K562 (cell line): ENCODE results near the gene ME3. TPM values are rescaled to one million over a fixed set of nuclear protein-coding genes. Genes with fewer than 3 reads are reported as not detected.

Experiments
- ATAC-seq: fragments of 200-7000 bp; cut with Tn5 transposase; 3 replicates; pipeline ENCODE4 v1.9.1; 2020; ENCODE audit warnings: moderate library complexity
- BruUV-seq: library from RNA; stranded (reverse); fragments of 400-500 nt; replicated peaks from 2 replicates; lab custom pipeline; 2021; lab: Mats Ljungman, UMichigan
- CTCF ChIA-PET: fragments of 300-600 bp; formaldehyde crosslinking; extraction: SDS; loops from one replicate; lab custom pipeline; 2021; ENCODE audit warnings: low intra/inter-chr PET ratio; lab: Yijun Ruan, JAX
- POLR2A ChIA-PET: fragments of 300-600, 350-650 bp; sonication (Branson Sonifier 250); formaldehyde crosslinking; extraction: SDS; loops from one replicate; lab custom pipeline; 2021; ENCODE audit warnings: antibody characterized with exemption, inconsistent platforms; lab: Yijun Ruan, JAX
- DNase-seq, 4 experiments: peaks; one replicate each; pipeline versions ENCODE4 v3.0.0 to v3.0.0-alpha.2; 2011 to 2018; ENCODE audit warnings: low spot score in 3 of 4, mixed read lengths in 3 of 4; ENCODE audit errors: extremely low read depth in 1 of 4
- FAIRE-seq: peaks from 2 replicates; lab custom pipeline; 2011; peaks lifted over from hg19 to GRCh38; lab: Jason Lieb, UNC
- H2AFZ ChIP-seq: 2 replicates; pipeline ENCODE4 v1.6.0; 2011; ENCODE audit warnings: low read depth, low read length, control low read depth, inconsistent platforms
- H3K27ac ChIP-seq: fragments of 200-600 bp; 3 replicates; pipeline ENCODE4 v1.8.0; 2011; ENCODE audit warnings: low read depth, mild to moderate bottlenecking, control low read depth, inconsistent platforms, low read length, moderate library complexity, mixed read lengths; ENCODE audit errors: extremely low read depth
- H3K27me3 ChIP-seq, 2 experiments: fragments of 300-600 bp in 1 of 2; 2 replicates in 1 of 2; 3 replicates in 1 of 2; pipeline versions ENCODE4 v1.6.0 to v1.8.0; 2011; ENCODE audit warnings: inconsistent platforms in 2 of 2, low read length in 2 of 2, mild to moderate bottlenecking in 1 of 2, mixed read lengths in 1 of 2, moderate library complexity in 1 of 2; ENCODE audit not compliant: control insufficient read depth in 2 of 2, insufficient read depth in 2 of 2
- H3K36me3 ChIP-seq: fragments of 300-600 bp; 3 replicates; pipeline ENCODE4 v1.8.0; 2011; ENCODE audit warnings: mild to moderate bottlenecking, low read length, inconsistent platforms; ENCODE audit not compliant: control insufficient read depth, insufficient read depth
- H3K4me1 ChIP-seq, 2 experiments: fragments of 200-600 bp in 1 of 2; replicated peaks in 1 of 2; 2 replicates in 1 of 2; 3 replicates in 1 of 2; pipeline versions ENCODE4 v1.5.1 to v1.8.0; 2011; ENCODE audit warnings: inconsistent platforms in 2 of 2, low read length in 2 of 2, mild to moderate bottlenecking in 1 of 2, mixed read lengths in 1 of 2, moderate library complexity in 1 of 2; ENCODE audit not compliant: control insufficient read depth in 2 of 2, insufficient read depth in 2 of 2
- H3K4me2 ChIP-seq: 2 replicates; pipeline ENCODE4 v1.6.1; 2011; ENCODE audit warnings: low read length, control low read depth, inconsistent platforms, mixed read lengths; ENCODE audit not compliant: insufficient read depth
- H3K4me3 ChIP-seq: fragments of 200-600 bp; sonication (generic), shearing (Covaris generic); 2 replicates; pipeline ENCODE4 v1.5.1; 2016; ENCODE audit warnings: control low read depth, inconsistent platforms
- H3K79me2 ChIP-seq: fragments of 200-600 bp; 3 replicates; pipeline ENCODE4 v1.8.0; 2011; ENCODE audit warnings: low read length, inconsistent platforms; ENCODE audit not compliant: control insufficient read depth, insufficient read depth
- H3K9ac ChIP-seq, 2 experiments: 2 replicates each; pipeline versions ENCODE4 v1.6.0 to v1.6.1; 2011; ENCODE audit warnings: low read depth in 2 of 2, low read length in 2 of 2, control low read depth in 1 of 2, inconsistent platforms in 1 of 2, mild to moderate bottlenecking in 1 of 2, mixed read lengths in 1 of 2; ENCODE audit not compliant: insufficient read depth in 1 of 2
- H3K9me1 ChIP-seq: one replicate; pipeline ENCODE4 v1.6.0; 2011; ENCODE audit warnings: inconsistent platforms, mild to moderate bottlenecking, low read length, moderate library complexity; ENCODE audit not compliant: control insufficient read depth, insufficient read depth
- H3K9me3 ChIP-seq: replicated peaks from 2 replicates; pipeline ENCODE4 v1.5.1; 2011; ENCODE audit warnings: low read depth, low read length, inconsistent platforms; ENCODE audit not compliant: control insufficient read depth, insufficient read depth
- H4K20me1 ChIP-seq: replicated peaks from 2 replicates; pipeline ENCODE4 v1.6.1; 2011; ENCODE audit warnings: low read length, inconsistent platforms, mixed read lengths; ENCODE audit not compliant: control insufficient read depth, insufficient read depth
- CBX2 ChIP-seq: fragments of 200-600 bp; sonication (generic); IDR thresholded peaks from one replicate; pipeline ENCODE4 v1.6.1; 2012; ENCODE audit warnings: mild to moderate bottlenecking, low read length, inconsistent platforms; ENCODE audit not compliant: insufficient read depth, poor library complexity, severe bottlenecking
- CREBBP ChIP-seq: IDR thresholded peaks from one replicate; pipeline ENCODE4 v1.6.1; 2012; ENCODE audit warnings: low read depth, mild to moderate bottlenecking, control low read depth, inconsistent platforms, low read length
- ETV5 ChIP-seq: sonication (generic); formaldehyde crosslinking; IDR thresholded peaks from 2 replicates; pipeline ENCODE4 v1.4.0; 2020; ENCODE audit warnings: low read depth, mild to moderate bottlenecking, missing genetic modification reagents
- GATAD2B ChIP-seq: fragments of 450-650 bp; IDR thresholded peaks from 2 replicates; pipeline ENCODE4 v1.6.1; 2017; ENCODE audit warnings: mild to moderate bottlenecking, borderline replicate concordance
- HDAC8 ChIP-seq: fragments of 450-650 bp; IDR thresholded peaks from 2 replicates; pipeline ENCODE4 v1.6.1; 2016; ENCODE audit warnings: mild to moderate bottlenecking, missing genetic modification characterization, moderate library complexity, missing compliant biosample characterization
- HNRNPK ChIP-seq: fragments of 200-400 bp; formaldehyde crosslinking; IDR thresholded peaks from one replicate; pipeline ENCODE4 v1.6.1; 2018; ENCODE audit warnings: mild to moderate bottlenecking, low read depth, low read length; ENCODE audit not compliant: poor library complexity, severe bottlenecking
- KLF6 ChIP-seq: fragments of 250-450 bp; sonication (Bioruptor Pico); IDR thresholded peaks from 2 replicates; pipeline ENCODE4 v1.4.0; 2020; ENCODE audit warnings: mild to moderate bottlenecking, moderate library complexity, borderline replicate concordance
- TAF15 ChIP-seq: fragments of 200-400 bp; formaldehyde crosslinking; IDR thresholded peaks from 2 replicates; pipeline ENCODE4 v1.6.1; 2017; ENCODE audit warnings: mild to moderate bottlenecking, low read depth, low read length, moderate library complexity
- ZNF699 ChIP-seq: fragments of 250-450 bp; sonication (Bioruptor Pico); IDR thresholded peaks from 2 replicates; pipeline ENCODE4 v1.8.0; 2021; ENCODE audit warnings: mild to moderate bottlenecking, moderate library complexity; ENCODE audit not compliant: insufficient replicate concordance
- ZNF77 ChIP-seq: fragments of 250-450 bp; sonication (Bioruptor Pico); IDR thresholded peaks from 2 replicates; pipeline ENCODE4 v1.5.0; 2020
- WGBS: fragments of 100-300 bp; shearing (Covaris generic); methylation state at CpG from one replicate; pipeline ENCODE4 v1.1.6; 2016; ENCODE audit warnings: low coverage, mixed read lengths; ENCODE audit not compliant: insufficient coverage; ENCODE audit errors: missing lambda C conversion rate; 5-methylcytosine and 5-hydroxymethylcytosine counted together
- in situ Hi-C: fragments of 300-500 bp; cut with MboI; formaldehyde crosslinking; loops from 4 replicates; pipeline ENCODE4 v1.15.0; 2018; ENCODE audit warnings: inconsistent platforms, mixed read lengths
- intact Hi-C: fragments of 100-400 bp; cut with micrococcal nuclease; formaldehyde crosslinking; loops from 2 replicates; pipeline ENCODE4 v1.14.2; 2022
- polyA plus RNA-seq, 8 experiments: library from polyadenylated mRNA; depleted of rRNA in 4 of 8; stranded (reverse) in 5 of 8; unstranded in 3 of 8; fragments of >200 nt; fragmentation: Nextera tagmentation in 2 of 8; fragmentation: Illumina TruSeq in 1 of 8; extraction: Ambion mirVana in 2 of 8; extraction: Trizol in 1 of 8; gene quantifications; 2 replicates each; pipeline versions ENCODE4 v1.2.1 to v1.2.3, GENCODE V29; 2011 to 2014; ENCODE audit warnings: inconsistent platforms in 1 of 8, missing spikeins in 1 of 8
- total RNA-seq, 7 experiments: library from RNA; depleted of rRNA in 6 of 7; stranded (reverse); fragments of >200 nt in 6 of 7; fragmentation: Illumina TruSeq in 2 of 7; extraction: Trizol in 2 of 7; gene quantifications; 2 replicates each; pipeline versions ENCODE4 v1.2.1 to v1.2.3, GENCODE V29; 2011 to 2021; ENCODE audit warnings: low replicate concordance in 1 of 7
- TF ChIP-seq, protein P1 (sequence below): fragments of 450-650 bp; conservative IDR thresholded peaks from 2 replicates; pipeline ENCODE4 v1.6.1; 2016; ENCODE audit warnings: missing genetic modification characterization, low read depth, mild to moderate bottlenecking, control low read depth, missing compliant biosample characterization
- TF ChIP-seq, protein P2 (sequence below): sonication (generic); formaldehyde crosslinking; IDR thresholded peaks from 2 replicates; pipeline ENCODE4 v1.8.0; 2023; ENCODE audit warnings: missing genetic modification reagents, mild to moderate bottlenecking, borderline replicate concordance

Gene ME3
- total and polyA plus RNA-seq, 9 of the 15 experiments (the other 6 are each of a cell fraction or from before 2014, with no cell fraction given) = not detected

GRCh38 chr11:86718521-86718920 is 46.1 kb upstream of the ME3 start:
- FAIRE-seq (no peak), ATAC-seq (no peak), DNase-seq (no peak)
- Histone ChIP-seq H3K9me3 (no peaks in the 10 kb centered on the region), H3K9me1 (no peaks in the 10 kb centered on the region), H3K4me1 (no peaks in the 10 kb centered on the region)
- POLR2A ChIA-PET = no interaction called here
- no TSS peak for BruUV-seq
- TF ChIP-seq TAF15 (no peak), ZNF77 (CRISPR knock-in tag) (no peak), KLF6 (CRISPR knock-in tag) (no peak), HDAC8 (tag) (no peak), CBX2 (no peak), ZNF699 (CRISPR knock-in tag) (no peak), CREBBP (no peak), GATAD2B (no peak), ETV5 (no peak), HNRNPK (no peak)
- TF ChIP-seq, protein P1, sequence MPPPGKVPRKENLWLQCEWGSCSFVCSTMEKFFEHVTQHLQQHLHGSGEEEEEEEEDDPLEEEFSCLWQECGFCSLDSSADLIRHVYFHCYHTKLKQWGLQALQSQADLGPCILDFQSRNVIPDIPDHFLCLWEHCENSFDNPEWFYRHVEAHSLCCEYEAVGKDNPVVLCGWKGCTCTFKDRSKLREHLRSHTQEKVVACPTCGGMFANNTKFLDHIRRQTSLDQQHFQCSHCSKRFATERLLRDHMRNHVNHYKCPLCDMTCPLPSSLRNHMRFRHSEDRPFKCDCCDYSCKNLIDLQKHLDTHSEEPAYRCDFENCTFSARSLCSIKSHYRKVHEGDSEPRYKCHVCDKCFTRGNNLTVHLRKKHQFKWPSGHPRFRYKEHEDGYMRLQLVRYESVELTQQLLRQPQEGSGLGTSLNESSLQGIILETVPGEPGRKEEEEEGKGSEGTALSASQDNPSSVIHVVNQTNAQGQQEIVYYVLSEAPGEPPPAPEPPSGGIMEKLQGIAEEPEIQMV (tag) = no peak
- TF ChIP-seq, protein P2, sequence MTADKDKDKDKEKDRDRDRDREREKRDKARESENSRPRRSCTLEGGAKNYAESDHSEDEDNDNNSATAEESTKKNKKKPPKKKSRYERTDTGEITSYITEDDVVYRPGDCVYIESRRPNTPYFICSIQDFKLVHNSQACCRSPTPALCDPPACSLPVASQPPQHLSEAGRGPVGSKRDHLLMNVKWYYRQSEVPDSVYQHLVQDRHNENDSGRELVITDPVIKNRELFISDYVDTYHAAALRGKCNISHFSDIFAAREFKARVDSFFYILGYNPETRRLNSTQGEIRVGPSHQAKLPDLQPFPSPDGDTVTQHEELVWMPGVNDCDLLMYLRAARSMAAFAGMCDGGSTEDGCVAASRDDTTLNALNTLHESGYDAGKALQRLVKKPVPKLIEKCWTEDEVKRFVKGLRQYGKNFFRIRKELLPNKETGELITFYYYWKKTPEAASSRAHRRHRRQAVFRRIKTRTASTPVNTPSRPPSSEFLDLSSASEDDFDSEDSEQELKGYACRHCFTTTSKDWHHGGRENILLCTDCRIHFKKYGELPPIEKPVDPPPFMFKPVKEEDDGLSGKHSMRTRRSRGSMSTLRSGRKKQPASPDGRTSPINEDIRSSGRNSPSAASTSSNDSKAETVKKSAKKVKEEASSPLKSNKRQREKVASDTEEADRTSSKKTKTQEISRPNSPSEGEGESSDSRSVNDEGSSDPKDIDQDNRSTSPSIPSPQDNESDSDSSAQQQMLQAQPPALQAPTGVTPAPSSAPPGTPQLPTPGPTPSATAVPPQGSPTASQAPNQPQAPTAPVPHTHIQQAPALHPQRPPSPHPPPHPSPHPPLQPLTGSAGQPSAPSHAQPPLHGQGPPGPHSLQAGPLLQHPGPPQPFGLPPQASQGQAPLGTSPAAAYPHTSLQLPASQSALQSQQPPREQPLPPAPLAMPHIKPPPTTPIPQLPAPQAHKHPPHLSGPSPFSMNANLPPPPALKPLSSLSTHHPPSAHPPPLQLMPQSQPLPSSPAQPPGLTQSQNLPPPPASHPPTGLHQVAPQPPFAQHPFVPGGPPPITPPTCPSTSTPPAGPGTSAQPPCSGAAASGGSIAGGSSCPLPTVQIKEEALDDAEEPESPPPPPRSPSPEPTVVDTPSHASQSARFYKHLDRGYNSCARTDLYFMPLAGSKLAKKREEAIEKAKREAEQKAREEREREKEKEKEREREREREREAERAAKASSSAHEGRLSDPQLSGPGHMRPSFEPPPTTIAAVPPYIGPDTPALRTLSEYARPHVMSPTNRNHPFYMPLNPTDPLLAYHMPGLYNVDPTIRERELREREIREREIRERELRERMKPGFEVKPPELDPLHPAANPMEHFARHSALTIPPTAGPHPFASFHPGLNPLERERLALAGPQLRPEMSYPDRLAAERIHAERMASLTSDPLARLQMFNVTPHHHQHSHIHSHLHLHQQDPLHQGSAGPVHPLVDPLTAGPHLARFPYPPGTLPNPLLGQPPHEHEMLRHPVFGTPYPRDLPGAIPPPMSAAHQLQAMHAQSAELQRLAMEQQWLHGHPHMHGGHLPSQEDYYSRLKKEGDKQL = no peak
- TF ChIP-seq, all 486 proteins: peak for 0
- H3K4me2 ChIP-seq = no peak overlapping the region
- H3K79me2 ChIP-seq = no peaks in the 10 kb centered on the region
- no peaks in the 10 kb centered on the region for H3K36me3 ChIP-seq
- no peak overlapping the region for H3K27ac ChIP-seq
- H3K4me3 ChIP-seq = no peak overlapping the region
- H4K20me1 ChIP-seq = no peaks in the 10 kb centered on the region
- in situ Hi-C loops = no loop called here
- no peak overlapping the region for H2AFZ ChIP-seq
- CTCF ChIA-PET = no interaction called here
- H3K9ac ChIP-seq = no peak overlapping the region
- WGBS = 0% methylated on average over 1 of the region's 1 CpG
- intact Hi-C loops = no loop called here
- no peaks in the 10 kb centered on the region for H3K27me3 ChIP-seq
